ENCODE results near the gene NAA40. TPM values are rescaled to one million over a fixed set of nuclear protein-coding genes. Genes with fewer than 3 reads are reported as not detected.
A peak's percentile ranks its signal among the peaks of the same experiment; 100 is the strongest.

NAA40 gene
- total RNA-seq, 1 experiment from 2014 or later = 43.7 TPM

DNA sequence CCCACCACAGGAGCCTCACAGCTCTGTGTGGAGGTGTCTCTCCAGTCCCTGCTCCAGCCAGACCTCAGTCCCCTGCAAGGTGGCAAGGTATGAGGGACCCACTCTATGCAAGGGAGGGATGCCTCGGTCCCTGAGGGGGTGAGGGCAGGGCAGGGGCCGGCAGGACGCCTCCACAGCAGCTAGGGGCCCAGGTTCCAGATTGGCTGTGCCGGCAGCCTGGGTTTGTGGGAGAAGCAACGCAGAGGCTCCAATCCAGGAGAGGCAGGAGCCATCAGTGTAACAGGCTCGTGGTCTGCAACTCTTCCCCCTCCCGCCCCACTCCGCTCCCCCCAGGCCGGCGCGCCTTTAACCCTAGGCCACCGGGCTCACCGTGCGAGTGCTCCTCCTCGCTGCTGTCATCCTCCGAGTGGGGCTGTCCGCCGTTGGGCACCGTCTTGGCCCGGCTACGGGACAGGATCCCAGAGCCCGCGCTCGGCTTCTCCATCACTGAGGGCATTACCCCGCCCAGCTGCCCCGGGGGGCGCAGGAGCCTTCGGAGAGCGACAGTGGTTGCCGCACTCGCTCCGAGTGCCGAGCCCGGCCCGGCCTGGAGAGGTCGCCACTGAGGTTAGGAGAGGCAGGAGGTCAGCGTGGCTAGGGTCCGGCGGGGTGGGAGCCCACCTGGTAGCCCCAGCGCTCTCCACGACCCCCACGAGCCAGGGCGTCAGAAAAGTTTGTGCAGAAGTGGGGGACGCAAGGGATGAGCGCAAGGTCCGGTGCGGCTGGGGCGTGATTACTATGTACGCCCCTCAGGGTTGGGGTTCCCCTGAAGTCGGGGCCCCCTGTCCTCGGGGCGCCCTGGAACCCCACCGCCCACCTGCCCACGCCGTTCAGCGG lies 22.6 kb upstream of the NAA40 start:
- Histone ChIP-seq H3K9me3 (0 out of 2 replicates have a peak, but pooled peaks cover 1% of the 10 kb centered on the region), H3K27me3 (replicated peaks; ENCODE audit: control insufficient read depth, insufficient read depth, low read length) (no peaks in the 10 kb centered on the region), H3K4me1 (0 out of 2 replicates have a peak, but pooled peaks cover 12% of the 10 kb centered on the region), H3K4me3 (ENCODE audit: low read depth, low read length) (peak overlapping the region; percentile 67), H3K36me3 (ENCODE audit: control insufficient read depth, insufficient read depth, low read length) (no peaks in the 10 kb centered on the region)
- H3K27me3 Mint-ChIP-seq (ENCODE audit: insufficient read depth, unreplicated experiment) = no peaks in the 10 kb centered on the region
- H3K4me1 Mint-ChIP-seq (ENCODE audit: low read depth, unreplicated experiment) = no peaks in the 10 kb centered on the region
- no TSS peak for BruUV-seq (replicated peaks)
- H3K4me3 Mint-ChIP-seq (ENCODE audit: unreplicated experiment) = peak overlapping the region; percentile 88
- ChIA-PET CTCF (interaction anchor here (0.6 to 1.4 kb wide), 8 partner anchors 10 to 534 kb away, joined by 3 to 6 read pairs (median 4); partner anchors contain the start of gene MARK2), POLR2A (interaction anchor here (0.7 to 1.0 kb wide), 2 partner anchors 10 to 18 kb away, joined by 6 to 8 read pairs; no protein-coding TSS in a partner anchor)
- TF ChIP-seq, protein P1, sequence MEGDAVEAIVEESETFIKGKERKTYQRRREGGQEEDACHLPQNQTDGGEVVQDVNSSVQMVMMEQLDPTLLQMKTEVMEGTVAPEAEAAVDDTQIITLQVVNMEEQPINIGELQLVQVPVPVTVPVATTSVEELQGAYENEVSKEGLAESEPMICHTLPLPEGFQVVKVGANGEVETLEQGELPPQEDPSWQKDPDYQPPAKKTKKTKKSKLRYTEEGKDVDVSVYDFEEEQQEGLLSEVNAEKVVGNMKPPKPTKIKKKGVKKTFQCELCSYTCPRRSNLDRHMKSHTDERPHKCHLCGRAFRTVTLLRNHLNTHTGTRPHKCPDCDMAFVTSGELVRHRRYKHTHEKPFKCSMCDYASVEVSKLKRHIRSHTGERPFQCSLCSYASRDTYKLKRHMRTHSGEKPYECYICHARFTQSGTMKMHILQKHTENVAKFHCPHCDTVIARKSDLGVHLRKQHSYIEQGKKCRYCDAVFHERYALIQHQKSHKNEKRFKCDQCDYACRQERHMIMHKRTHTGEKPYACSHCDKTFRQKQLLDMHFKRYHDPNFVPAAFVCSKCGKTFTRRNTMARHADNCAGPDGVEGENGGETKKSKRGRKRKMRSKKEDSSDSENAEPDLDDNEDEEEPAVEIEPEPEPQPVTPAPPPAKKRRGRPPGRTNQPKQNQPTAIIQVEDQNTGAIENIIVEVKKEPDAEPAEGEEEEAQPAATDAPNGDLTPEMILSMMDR (IDR thresholded peaks at IDR 0.05; ENCODE audit: insufficient read depth in 1 of 2, low read depth in 1 of 2, low read length in 1 of 2, severe bottlenecking in 1 of 2, unreplicated experiment in 1 of 2) = peak; percentile 65 to 66
- H3K36me3 Mint-ChIP-seq (ENCODE audit: insufficient read depth, unreplicated experiment) = peaks cover 25% of the 10 kb centered on the region
- DNase-seq = peak; percentile 71 to 79
- intact Hi-C loops (cut with micrococcal nuclease; ENCODE audit: unreplicated experiment) = loop anchor here (2.0 kb wide), 1 partner anchor 27 kb away; no protein-coding TSS in a partner anchor
- no peak overlapping the region for H3K27ac Mint-ChIP-seq (ENCODE audit: unreplicated experiment)
- no peaks in the 10 kb centered on the region for H3K9me3 Mint-ChIP-seq (ENCODE audit: unreplicated experiment)

DNA sequence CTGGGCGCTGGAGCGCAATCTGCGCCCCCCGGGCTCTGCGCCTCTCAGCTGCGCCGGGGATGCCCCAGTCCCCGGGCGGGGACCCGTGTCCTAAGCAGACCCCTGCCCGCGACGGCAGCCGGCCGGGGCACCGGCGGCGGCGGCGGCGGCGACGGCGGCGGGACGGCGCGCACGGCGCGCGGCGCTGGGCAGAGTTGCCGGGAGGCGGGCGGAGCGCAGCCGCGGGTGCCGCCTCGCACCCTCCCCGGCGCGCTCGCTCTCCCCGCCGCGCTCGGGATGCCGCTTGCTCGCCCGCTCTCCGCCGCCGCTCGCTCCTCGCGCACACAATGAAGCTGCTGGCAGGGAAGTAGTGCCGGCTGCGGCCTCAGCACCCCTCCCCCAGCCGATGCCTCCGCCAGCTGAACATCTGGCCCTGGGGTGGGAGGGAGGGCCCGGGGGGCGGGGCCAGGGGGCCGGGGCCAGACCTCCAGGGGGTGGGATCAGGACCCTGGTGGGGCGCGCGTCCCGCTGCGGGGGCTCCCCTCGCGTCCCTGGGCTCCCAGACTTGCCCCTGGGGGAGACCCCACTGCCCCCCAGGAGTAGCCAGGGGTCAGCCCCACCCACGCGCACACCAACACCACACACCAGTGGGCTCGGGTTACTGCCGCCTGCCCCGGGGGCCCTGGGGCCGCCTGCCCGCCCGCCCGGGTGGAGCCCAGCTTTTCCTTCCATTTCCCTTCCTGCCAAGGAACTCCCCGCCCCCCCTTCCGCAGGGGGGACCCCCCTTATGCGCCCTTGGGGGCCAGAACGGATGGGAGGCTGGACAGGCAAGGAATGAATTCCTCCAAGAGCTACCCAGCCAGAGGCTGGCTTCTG lies 21.7 kb upstream of the NAA40 start, which contains the start of gene RCOR2:
TSS of gene RCOR2 (minus strand) at position 328 of the 855 bp plus-strand sequence. CDS start 708 bp downstream, outside the sequence.
- no peaks in the 10 kb centered on the region for H3K4me1 Mint-ChIP-seq (ENCODE audit: low read depth, unreplicated experiment)
- peak; percentile 79 to 83 for DNase-seq
- intact Hi-C loops (cut with micrococcal nuclease; ENCODE audit: unreplicated experiment) = loop anchor here (2.0 kb wide), 1 partner anchor 28 kb away; no protein-coding TSS in a partner anchor
- no peak within 1 kb of the TSS for H3K27ac Mint-ChIP-seq (ENCODE audit: unreplicated experiment)
- peak within 1 kb of the TSS; percentile 88 for H3K4me3 Mint-ChIP-seq (ENCODE audit: unreplicated experiment)
- H3K27me3 Mint-ChIP-seq (ENCODE audit: insufficient read depth, unreplicated experiment) = no peaks in the 10 kb centered on the region
- Histone ChIP-seq H3K27me3 (replicated peaks; ENCODE audit: control insufficient read depth, insufficient read depth, low read length) (no peaks in the 10 kb centered on the region), H3K4me1 (0 out of 2 replicates have a peak, but pooled peaks cover 12% of the 10 kb centered on the region), H3K9me3 (peaks cover 9% of the 10 kb centered on the region; the same call in 1 of the 2 replicates), H3K36me3 (ENCODE audit: control insufficient read depth, insufficient read depth, low read length) (no peaks in the 10 kb centered on the region), H3K4me3 (ENCODE audit: low read depth, low read length) (peak within 1 kb of the TSS; percentile 67)
- H3K36me3 Mint-ChIP-seq (ENCODE audit: insufficient read depth, unreplicated experiment) = peaks cover 18% of the 10 kb centered on the region
- TF ChIP-seq, protein P1 (IDR thresholded peaks at IDR 0.05; ENCODE audit: insufficient read depth in 1 of 2, low read depth in 1 of 2, low read length in 1 of 2, severe bottlenecking in 1 of 2, unreplicated experiment in 1 of 2) = no peak
- BruUV-seq (replicated peaks) = no TSS peak
- POLR2A ChIA-PET = interaction anchor here (0.7 to 1.0 kb wide), 2 partner anchors 9 to 17 kb away, joined by 6 to 8 read pairs; no protein-coding TSS in a partner anchor
- CTCF ChIA-PET = interaction anchor here (0.5 to 1.4 kb wide), 10 partner anchors 10 to 533 kb away, joined by 3 to 6 read pairs (median 4); partner anchors contain the start of gene MARK2
- no peaks in the 10 kb centered on the region for H3K9me3 Mint-ChIP-seq (ENCODE audit: unreplicated experiment)
